Stimulated activated effector memory CD8-positive, alpha-beta T cell treated with anti-CD3 and anti-CD28 coated beads, Interleukin-12 subunit alpha, Interleukin-12 subunit beta, amount 100 ng/mL, for 72 hours (primary cell): Measurements from ENCODE around the gene KIF1A.
"Not testable (repeated sequence)": the region's sequence is repeated elsewhere in the genome, so short reads cannot be mapped to it uniquely, and the experiment has no call there.

Source experiments
- ATAC-seq: fragments of 150-1000 bp; cut with Tn5 transposase; 2 replicates; pipeline ENCODE4 v1.10.0; 2021
- DNase-seq, 2 donors: peaks; one replicate each; pipeline ENCODE4 v3.0.0; 2021 to 2022; ENCODE audit warnings: low spot score in 2 of 2
- H3K27ac Mint-ChIP-seq: one replicate; pipeline ENCODE4 v1.8.0; 2022; ENCODE audit warnings: mild to moderate bottlenecking, mixed read lengths
- H3K36me3 Mint-ChIP-seq: one replicate; pipeline ENCODE4 v1.8.0; 2022; ENCODE audit warnings: mild to moderate bottlenecking, mixed read lengths
- H3K4me1 Mint-ChIP-seq: one replicate; pipeline ENCODE4 v1.8.0; 2022; ENCODE audit warnings: mixed read lengths
- H3K4me3 Mint-ChIP-seq: one replicate; pipeline ENCODE4 v1.8.0; 2022; ENCODE audit warnings: mild to moderate bottlenecking, mixed read lengths
- H3K9me3 Mint-ChIP-seq: one replicate; pipeline ENCODE4 v1.8.0; 2022; ENCODE audit warnings: mixed read lengths

Gene KIF1A

DNA sequence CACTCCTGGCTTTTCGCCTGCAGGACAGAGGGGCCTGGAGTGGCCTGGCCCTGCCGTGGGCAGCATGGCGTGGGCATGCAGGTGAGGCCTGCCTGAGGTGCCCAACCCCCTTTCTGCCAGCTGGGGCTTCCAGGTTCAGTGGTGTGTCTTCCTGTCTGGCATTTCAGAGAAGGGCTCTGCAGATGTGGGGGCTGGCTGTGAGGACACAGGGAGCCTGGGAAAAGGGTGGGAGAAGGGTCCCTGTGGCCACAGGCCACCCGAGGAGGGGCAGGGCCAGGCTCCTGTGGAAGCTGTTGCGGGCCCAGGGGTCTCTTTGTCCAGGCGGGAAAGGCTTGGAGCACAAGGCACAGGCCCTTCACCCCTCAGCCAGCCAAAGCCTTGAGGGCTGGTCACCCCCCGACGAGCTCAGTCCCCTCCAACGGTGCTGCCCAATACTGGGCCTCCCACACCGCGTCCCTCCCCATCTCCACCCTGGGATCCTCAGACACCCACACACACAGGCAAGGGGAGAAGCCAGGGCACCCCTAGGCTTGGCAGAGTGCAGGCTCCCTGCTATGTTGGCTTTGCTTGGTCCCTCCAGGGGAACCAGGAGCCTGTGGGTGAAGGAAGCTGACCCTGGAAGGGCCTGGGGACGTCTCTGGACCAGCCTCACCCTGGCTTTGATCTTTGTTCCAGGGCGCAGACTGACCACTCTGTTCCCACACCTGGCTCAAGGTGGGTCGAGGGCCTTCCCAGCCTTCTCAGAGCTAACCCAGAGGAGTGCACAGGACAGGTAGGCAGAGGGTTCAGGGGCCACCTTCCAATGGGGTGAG, 132.1 kb downstream of the KIF1A start:
- Mint-ChIP-seq H3K27ac (no peak overlapping the region), H3K4me1 (peaks cover 16% of the 10 kb centered on the region)

DNA sequence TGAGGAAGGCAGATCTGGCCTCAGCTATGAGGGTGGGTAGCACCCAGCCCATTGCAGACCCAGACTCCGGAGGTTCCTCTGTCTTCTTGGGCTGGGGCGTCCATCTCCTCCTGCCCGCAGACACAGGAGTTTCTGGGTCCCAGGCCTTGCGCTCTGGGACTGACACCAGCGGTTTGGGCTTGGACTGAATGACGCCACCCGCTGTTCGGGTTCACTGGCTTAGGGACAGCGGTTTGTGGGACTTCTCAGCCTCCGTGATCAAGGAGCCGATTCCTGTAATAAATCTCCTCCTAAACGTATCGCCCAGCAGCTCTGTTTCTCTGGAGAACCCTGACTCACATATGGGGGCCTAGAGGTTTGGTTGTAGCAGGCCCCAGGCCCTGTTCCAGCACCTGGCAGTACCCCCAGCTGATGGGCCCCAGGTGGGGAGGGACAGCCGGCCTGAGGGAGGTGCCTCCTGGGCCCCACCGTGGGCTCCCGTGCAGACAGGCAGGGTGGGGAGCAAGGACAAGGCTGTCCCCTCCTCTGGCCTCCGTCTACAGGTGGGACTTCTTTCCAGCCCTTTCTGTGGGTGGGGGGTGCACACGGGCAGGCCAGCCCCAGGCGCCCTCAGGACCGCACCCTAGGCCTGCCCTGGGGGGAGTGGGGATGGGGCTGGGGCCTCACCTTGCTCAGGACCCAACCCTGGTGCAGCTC, 132.8 kb downstream of the KIF1A start:
- ATAC-seq = no peak
- H3K4me3 Mint-ChIP-seq = no peak overlapping the region
- no peaks in the 10 kb centered on the region for H3K9me3 Mint-ChIP-seq
- H3K36me3 Mint-ChIP-seq = no peaks in the 10 kb centered on the region
- DNase-seq = no peak
- H3K27ac Mint-ChIP-seq = peak overlapping the region; percentile 60
- H3K4me1 Mint-ChIP-seq = peaks cover 16% of the 10 kb centered on the region

More for the DNA sequence above, 132.1 kb downstream of the KIF1A start:
- DNase-seq = peak in 1 of 2 donors; percentile 45
- ATAC-seq = no peak
- no peaks in the 10 kb centered on the region for H3K9me3 Mint-ChIP-seq
- no peaks in the 10 kb centered on the region for H3K36me3 Mint-ChIP-seq
- no peak overlapping the region for H3K4me3 Mint-ChIP-seq

DNA sequence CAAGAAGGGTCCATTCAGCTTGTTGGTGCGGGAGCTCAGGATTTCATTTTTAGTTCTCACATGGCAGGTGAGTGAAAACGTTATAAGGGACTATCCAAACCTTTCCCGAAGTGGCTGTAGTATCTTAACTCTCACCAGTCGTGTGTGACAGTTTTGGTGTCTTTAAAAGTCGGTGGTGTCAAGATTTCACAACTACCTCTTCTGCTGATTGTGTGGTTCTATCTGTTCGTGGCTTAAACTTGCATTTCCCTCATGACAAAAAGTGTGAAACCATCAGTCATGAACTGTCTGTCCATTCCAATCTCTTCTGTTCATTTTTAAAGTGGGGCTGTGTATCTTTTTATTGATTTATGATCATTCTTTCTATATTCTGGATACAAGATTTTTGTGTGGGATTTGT, 133.6 kb downstream of the KIF1A start:
- Mint-ChIP-seq H3K9me3 (no peaks in the 10 kb centered on the region), H3K4me3 (no peak overlapping the region), H3K36me3 (no peaks in the 10 kb centered on the region), H3K4me1 (peaks cover 16% of the 10 kb centered on the region), H3K27ac (peak overlapping the region; percentile 60)
- ATAC-seq (no peak), DNase-seq (no peak)

DNA sequence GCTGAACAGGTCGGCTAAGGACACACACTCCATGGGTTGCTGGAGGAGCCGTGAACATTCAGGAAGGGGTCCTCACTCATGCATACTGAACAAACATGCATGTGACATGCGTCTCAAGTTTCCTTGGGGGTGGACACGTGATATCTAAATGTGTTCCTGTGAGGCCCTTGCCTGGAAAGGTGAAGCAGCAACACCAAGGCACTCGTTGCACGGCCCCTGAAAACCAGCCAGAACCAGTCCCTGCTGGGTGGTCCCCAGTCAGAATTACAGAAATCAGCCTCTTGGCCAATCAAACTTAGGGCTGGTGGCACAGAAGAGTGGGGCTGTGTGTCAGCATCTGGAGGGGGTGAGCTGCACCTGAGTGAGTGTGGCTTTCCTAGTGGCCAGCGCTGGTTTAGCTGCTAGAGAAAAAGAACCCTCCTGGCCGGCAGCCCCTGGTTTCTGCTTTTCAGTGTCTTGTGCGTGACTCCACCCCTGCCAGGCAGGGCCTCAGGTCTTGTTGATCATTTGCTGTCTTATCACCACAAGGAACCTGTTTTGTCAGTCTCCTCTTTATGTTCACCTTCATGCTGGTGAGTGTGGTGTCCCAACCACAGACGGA, 134.1 kb downstream of the KIF1A start:
- Mint-ChIP-seq H3K4me1 (peaks cover 16% of the 10 kb centered on the region), H3K36me3 (no peaks in the 10 kb centered on the region), H3K9me3 (no peaks in the 10 kb centered on the region), H3K27ac (peak overlapping the region; percentile 60), H3K4me3 (no peak overlapping the region)
- DNase-seq (peak in 1 of 2 donors; percentile 49), ATAC-seq (no peak)

DNA sequence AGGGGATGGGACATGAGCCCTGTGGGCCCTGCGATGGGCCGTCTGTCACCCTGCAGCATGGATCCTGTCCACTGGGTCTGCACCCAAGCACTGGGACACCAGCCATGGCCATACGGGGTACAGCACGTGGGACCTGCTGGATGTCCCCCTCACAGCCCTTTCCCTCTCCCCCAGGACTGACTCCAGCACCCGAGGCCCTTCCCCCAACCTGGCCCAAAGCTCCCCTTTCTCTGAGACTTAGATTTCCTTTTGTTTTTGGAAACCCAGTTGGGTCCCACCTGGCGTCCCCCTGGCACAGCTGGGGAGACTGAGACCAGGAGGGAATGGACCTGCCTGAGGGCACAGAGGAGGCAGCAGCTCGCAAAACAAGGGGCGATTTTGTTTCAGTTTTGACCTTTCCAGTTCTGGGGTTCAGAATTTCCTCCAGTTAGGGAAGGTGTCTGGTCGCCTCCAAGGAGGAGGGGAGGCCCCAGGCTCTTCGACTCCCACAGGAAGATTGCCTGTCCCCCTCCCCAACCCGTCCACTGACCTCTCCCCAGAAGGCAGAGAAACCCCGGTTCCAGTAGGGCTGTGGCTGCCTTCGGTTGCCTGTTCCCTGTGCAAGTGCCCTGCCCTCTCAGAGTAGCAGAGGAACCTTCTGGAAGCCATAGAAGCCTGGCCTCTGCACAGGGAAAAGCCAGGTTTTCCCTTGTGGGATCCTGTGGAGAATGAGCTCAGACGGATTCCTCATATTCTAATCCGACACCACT, 135.9 kb downstream of the KIF1A start:
- peaks cover 16% of the 10 kb centered on the region for H3K4me1 Mint-ChIP-seq
- DNase-seq = peak in 1 of 2 donors; percentile 32
- H3K9me3 Mint-ChIP-seq, ATAC-seq, H3K36me3 Mint-ChIP-seq: not testable (repeated sequence)
- peak overlapping the region; percentile 34 for H3K27ac Mint-ChIP-seq
- H3K4me3 Mint-ChIP-seq = peak overlapping the region; percentile 45

DNA sequence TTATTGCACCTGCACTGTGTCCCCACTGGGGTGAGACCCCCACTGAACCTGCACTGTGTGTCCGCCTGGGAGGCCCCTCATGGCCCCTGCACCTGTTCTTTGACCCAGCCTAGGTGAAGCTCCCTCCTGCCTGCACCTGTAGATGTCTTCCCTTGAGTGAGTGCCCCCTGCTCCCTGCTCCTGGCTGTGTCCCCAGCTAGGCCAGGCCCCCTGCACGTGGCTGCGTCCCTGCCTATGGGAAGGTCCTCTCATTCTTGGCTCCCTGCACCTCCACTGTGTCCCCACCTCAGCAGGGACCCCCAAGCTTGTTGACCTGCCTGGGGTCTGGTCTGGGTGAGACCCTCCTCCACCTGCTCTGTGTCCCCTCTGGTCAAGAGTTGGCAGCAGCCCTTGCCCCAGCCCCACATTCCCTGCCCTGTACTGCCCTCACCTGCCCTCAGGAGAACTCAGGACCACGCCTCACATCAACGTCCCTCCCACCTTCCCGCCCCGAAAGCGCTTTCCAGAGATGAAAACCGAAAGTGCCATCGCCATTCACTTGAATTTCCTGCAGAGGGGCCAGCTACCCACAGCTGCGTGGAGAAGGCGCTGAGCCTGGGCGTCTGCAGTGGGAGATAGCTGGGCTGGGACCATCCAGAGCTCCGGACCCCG, 136.6 kb downstream of the KIF1A start:
- not testable (repeated sequence) for H3K36me3 Mint-ChIP-seq, ATAC-seq, DNase-seq, H3K9me3 Mint-ChIP-seq
- peaks cover 16% of the 10 kb centered on the region for H3K4me1 Mint-ChIP-seq
- peak overlapping the region; percentile 34 for H3K27ac Mint-ChIP-seq
- peak overlapping the region; percentile 45 for H3K4me3 Mint-ChIP-seq

DNA sequence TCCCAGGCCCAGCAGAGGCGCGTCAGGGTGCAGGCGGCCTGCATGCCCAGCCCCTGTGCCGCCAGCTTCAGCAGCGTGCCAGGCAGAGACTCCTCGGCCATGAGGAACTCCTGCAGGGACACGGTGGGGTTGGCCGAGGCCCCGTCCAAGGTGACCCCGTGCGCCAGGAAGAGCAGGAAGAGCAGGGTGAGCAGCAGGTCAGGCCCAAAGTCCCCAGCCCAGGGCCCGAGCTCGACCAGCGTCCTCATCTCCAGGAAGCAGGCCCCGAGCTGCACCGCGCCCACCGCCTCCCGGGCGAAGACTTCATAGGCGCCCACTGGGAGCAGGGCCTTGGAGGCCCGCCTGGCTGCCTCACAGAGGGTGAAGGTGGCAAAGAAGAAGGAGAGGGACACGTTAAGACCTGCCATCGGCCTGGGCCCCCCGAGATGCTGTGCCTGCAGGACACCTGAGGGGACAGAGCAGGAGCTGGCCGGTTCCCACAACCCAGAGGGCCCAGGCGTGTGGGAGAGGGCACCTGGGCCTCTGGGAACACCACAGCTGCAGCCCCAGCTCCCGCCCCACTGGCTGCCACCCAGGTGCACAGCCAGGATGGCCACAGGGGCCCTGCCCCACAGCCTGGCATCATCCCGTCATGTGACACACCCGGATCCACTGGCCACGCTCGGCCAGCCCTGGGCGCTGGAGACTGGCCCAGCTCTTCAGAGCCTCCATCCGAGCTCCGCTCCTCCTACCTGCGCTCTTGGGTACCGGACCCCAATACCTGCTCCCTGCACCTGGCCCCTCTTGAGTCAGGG, 137.4 kb downstream of the KIF1A start, which contains the start of gene AQP12B:
AQP12B (minus strand) TSS at position 455 of the 794 bp plus-strand sequence; CDS start at position 407, 48 bp downstream.
- H3K36me3 Mint-ChIP-seq, DNase-seq, H3K9me3 Mint-ChIP-seq, ATAC-seq: not testable (repeated sequence)
- Mint-ChIP-seq H3K27ac (peak within 1 kb of the TSS; percentile 34), H3K4me3 (peak within 1 kb of the TSS; percentile 45), H3K4me1 (peaks cover 16% of the 10 kb centered on the region)

DNA sequence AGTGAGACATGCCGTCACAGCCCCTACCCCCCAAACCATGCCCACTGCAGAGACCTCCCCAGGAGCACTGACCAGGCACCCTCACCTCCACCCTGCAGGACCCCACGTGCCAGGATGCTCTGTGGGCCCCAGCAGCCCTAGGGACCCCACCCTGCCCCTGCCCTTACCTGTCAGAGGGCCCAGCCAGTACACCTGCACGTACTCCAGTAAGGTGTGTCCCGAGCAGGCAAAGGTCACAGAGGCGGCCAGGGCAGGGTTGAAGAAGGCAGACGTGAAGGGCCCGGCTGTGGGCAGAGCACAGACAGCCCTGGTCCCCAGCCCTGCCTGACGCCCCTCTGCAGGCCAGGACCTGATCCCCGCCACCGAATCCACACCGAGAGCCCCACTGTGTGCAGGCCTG, 139.8 kb downstream of the KIF1A start:
- ATAC-seq, H3K27ac Mint-ChIP-seq, H3K9me3 Mint-ChIP-seq, H3K4me1 Mint-ChIP-seq, H3K36me3 Mint-ChIP-seq, DNase-seq, H3K4me3 Mint-ChIP-seq: not testable (repeated sequence)

DNA sequence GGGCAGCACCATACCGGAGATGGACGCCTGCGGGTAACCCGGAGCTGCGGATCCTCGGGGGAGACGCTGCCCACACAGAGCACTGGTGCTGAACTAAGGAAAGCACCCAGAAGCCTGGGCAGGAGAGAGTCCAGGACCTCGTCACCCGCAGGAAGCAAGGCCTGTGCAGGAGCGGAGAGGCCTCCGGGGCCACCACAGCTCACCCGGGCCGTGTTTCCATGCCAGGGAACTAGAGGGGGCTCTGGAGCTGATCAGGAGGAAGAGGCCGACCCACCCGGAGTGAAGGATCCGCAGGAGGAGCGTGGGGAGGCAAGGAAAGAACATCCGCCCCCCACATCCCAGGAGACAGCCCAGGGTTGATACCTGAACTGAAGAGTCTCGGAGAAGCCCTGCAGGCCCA, 141.1 kb downstream of the KIF1A start:
- ATAC-seq, H3K9me3 Mint-ChIP-seq, DNase-seq, H3K4me3 Mint-ChIP-seq, H3K27ac Mint-ChIP-seq, H3K36me3 Mint-ChIP-seq, H3K4me1 Mint-ChIP-seq: not testable (repeated sequence)

DNA sequence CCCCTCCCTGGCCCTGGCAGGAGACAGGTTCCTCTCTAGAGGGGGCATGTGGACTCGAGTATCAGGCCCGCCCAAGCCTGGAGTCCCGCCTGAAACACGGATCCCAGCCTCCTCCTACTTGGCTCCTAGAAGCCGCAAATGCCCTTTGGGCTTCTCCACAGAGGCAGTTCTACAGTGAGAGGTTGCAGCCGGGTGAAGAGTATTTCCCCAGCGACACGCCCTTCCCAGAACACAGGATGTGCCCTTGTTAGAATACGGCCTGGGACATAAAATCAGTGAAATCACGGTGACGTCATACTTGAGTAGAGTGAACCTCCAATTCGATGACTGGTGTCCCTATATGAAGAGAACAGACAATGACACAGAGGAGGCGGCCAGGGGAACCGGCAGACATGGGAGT, 142.0 kb downstream of the KIF1A start:
- DNase-seq, ATAC-seq, H3K4me3 Mint-ChIP-seq, H3K36me3 Mint-ChIP-seq, H3K4me1 Mint-ChIP-seq, H3K9me3 Mint-ChIP-seq, H3K27ac Mint-ChIP-seq: not testable (repeated sequence)

DNA sequence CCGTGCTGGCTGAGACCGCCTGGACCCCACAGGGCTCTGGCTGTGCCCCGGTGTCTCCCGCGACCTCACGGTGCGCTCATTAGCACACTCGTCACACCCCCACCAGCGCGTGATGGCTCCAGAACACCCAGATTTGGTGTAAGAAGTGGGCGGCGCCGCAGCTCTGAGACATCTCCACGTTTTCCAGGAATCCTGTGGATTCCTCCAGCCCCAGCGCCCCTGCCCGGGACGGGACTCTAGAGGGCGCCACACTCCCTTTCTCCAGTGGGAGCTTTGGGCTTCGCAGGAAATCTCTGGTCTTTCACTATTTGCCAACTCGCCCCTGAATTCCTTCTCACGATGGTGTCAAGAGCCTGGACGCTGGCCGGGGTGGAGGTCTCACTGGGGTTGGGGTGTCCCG, 144.7 kb downstream of the KIF1A start:
- not testable (repeated sequence) for H3K27ac Mint-ChIP-seq, H3K4me3 Mint-ChIP-seq, H3K9me3 Mint-ChIP-seq, DNase-seq, H3K4me1 Mint-ChIP-seq, H3K36me3 Mint-ChIP-seq
- peak; percentile 9 for ATAC-seq

DNA sequence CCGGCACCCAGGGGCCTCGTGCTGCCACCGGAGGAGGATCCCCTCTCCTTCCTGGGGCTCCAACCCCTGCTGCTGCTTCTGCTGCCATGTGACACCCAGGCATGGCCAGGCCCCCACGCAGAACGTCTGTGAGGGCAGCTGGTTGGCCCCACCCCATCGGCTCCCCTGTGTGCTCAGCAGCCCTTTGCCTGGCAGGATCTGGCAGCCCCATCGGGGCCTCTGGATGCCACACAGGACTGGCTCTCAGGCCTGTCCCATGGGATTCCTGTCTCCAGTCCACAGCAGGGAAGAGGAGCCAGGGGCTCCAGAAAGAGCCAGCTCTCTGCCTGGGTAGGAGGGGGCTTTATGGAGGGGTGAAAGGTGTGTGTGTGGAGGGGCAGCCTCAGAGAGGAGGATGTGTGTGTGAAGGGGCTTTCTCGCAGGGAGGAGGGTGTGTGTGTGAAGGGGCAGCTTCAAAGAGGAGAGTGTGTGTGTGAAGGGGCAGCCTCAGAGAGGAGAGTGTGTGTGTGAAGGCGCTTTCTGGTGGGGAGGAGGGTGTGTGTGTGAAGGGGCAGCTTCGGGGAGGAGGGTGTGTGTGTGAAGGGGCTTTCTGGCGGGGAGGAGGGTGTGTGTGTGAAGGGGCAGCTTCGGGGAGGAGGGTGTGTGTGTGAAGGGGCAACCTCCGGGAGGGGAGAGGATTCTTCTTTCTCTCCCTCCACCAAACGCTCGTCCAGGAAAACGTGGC, 145.4 kb downstream of the KIF1A start:
- not testable (repeated sequence) for H3K4me3 Mint-ChIP-seq, H3K4me1 Mint-ChIP-seq, H3K9me3 Mint-ChIP-seq, DNase-seq, ATAC-seq, H3K36me3 Mint-ChIP-seq
- H3K27ac Mint-ChIP-seq = peak overlapping the region; percentile 74

DNA sequence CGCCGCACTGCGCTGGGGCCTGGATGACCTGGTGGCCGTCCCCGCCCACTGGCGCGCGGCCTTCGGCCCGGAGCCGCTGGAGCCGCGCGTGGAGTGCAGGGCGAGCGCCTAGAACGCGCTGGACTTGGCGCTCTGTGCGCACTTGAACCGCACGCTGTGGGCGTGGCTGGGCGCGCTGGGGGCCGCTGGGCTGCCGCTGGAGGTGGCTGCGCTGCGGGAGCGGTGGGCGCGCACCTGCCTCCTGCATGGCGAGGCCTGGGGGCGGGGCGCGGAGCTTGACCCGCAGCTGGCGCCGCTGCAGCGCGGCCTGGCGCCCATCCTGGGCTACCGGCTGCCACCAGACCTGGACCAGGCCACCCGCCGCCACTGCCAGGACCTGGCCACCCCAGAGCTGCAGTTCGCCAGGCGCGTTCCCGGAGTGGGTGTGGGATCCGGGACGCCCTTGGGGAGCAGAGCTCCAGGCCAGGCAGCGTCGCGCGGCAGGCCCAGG, 147.3 kb downstream of the KIF1A start:
- no peak for DNase-seq
- ATAC-seq = no peak
- Mint-ChIP-seq H3K36me3 (no peaks in the 10 kb centered on the region), H3K9me3 (no peaks in the 10 kb centered on the region), H3K4me1 (peaks cover 5% of the 10 kb centered on the region), H3K4me3 (no peak overlapping the region), H3K27ac (no peak overlapping the region)
